A673 (cell line): ENCODE measurements around the gene LNPK. TPM values are rescaled to one million over a fixed set of nuclear protein-coding genes. Genes with fewer than 3 reads are reported as not detected.
"Not testable (repeated sequence)": the region's sequence is repeated elsewhere in the genome, so short reads cannot be mapped to it uniquely, and the experiment has no call there.

ENCODE experiments used
- BruUV-seq: library from RNA; stranded (reverse); fragments of 400-500 nt; replicated peaks from 2 replicates; lab custom pipeline; 2021; lab: Mats Ljungman, UMichigan
- CTCF ChIA-PET: fragments of 300-600 bp; sonication (Branson Sonifier 250); formaldehyde crosslinking; loops from one replicate; lab custom pipeline; 2022; ENCODE audit warnings: antibody characterized with exemption; lab: Charles Lee
- POLR2A ChIA-PET: fragments of 300-600 bp; sonication (Branson Sonifier 250); formaldehyde crosslinking; loops from one replicate; lab custom pipeline; 2022; ENCODE audit warnings: antibody characterized with exemption; ENCODE audit not compliant: low non-redundant PET; lab: Charles Lee
- DNase-seq: peaks from one replicate; pipeline ENCODE4 v3.0.0-alpha.2; 2015; ENCODE audit warnings: low spot score
- H3K27ac ChIP-seq: fragments of 200-600 bp; sonication (generic); 2 replicates; pipeline ENCODE4 v1.5.1; 2016; ENCODE audit warnings: mixed run types, low read depth, mild to moderate bottlenecking, mixed read lengths, antibody characterized with exemption, low read length; ENCODE audit not compliant: poor library complexity, severe bottlenecking
- H3K27me3 ChIP-seq: fragments of 200-600 bp; sonication (generic); replicated peaks from 2 replicates; pipeline ENCODE4 v1.6.1; 2017; ENCODE audit warnings: mixed run types, low read depth, mild to moderate bottlenecking, mixed read lengths, antibody characterized with exemption, low read length; ENCODE audit not compliant: insufficient read depth, poor library complexity
- H3K36me3 ChIP-seq: fragments of 200-600 bp; sonication (generic); 2 replicates; pipeline ENCODE4 v1.6.1; 2016; ENCODE audit warnings: mixed run types, mild to moderate bottlenecking, mixed read lengths, antibody characterized with exemption, low read length; ENCODE audit not compliant: insufficient read depth, poor library complexity, severe bottlenecking
- H3K4me1 ChIP-seq: fragments of 200-600 bp; sonication (generic); 2 replicates; pipeline ENCODE4 v1.6.1; 2017; ENCODE audit warnings: mixed run types, mild to moderate bottlenecking, mixed read lengths, antibody characterized with exemption, low read length; ENCODE audit not compliant: insufficient read depth, poor library complexity, severe bottlenecking
- H3K4me3 ChIP-seq: fragments of 200-600 bp; sonication (generic); 2 replicates; pipeline ENCODE4 v1.5.1; 2016; ENCODE audit warnings: low read depth, mixed run types, mild to moderate bottlenecking, mixed read lengths, low read length; ENCODE audit not compliant: poor library complexity, severe bottlenecking
- H3K9me3 ChIP-seq: fragments of 200-600 bp; sonication (generic); 2 replicates; pipeline ENCODE4 v1.6.1; 2016; ENCODE audit warnings: mixed run types, low read depth, mild to moderate bottlenecking, mixed read lengths, antibody characterized with exemption, low read length; ENCODE audit not compliant: poor library complexity, severe bottlenecking
- EZH2 ChIP-seq: fragments of 200-600 bp; sonication (generic); IDR thresholded peaks from 2 replicates; pipeline ENCODE4 v1.6.1; 2017; ENCODE audit warnings: borderline replicate concordance, low read depth, mild to moderate bottlenecking, mixed read lengths, antibody characterized with exemption, low read length; ENCODE audit not compliant: poor library complexity, severe bottlenecking
- intact Hi-C: fragments of 100-400 bp; cut with micrococcal nuclease; formaldehyde crosslinking; loops from one replicate; pipeline ENCODE4 v1.10.0; 2022; ENCODE audit not compliant: unreplicated experiment
- total RNA-seq: library from RNA; stranded (reverse); gene quantifications from 2 replicates; pipeline ENCODE4 v1.2.3, GENCODE V29; 2021
- TF ChIP-seq, protein P1 (sequence below): fragments of 300-800, 200-600 bp; sonication (generic); conservative IDR thresholded peaks from 2 replicates; pipeline ENCODE4 v1.5.1; 2017; ENCODE audit warnings: low read depth, mild to moderate bottlenecking, antibody characterized with exemption, low read length, moderate library complexity, mixed read lengths

Gene LNPK
- total RNA-seq, 1 experiment from 2014 or later, result 46.6 TPM

DNA sequence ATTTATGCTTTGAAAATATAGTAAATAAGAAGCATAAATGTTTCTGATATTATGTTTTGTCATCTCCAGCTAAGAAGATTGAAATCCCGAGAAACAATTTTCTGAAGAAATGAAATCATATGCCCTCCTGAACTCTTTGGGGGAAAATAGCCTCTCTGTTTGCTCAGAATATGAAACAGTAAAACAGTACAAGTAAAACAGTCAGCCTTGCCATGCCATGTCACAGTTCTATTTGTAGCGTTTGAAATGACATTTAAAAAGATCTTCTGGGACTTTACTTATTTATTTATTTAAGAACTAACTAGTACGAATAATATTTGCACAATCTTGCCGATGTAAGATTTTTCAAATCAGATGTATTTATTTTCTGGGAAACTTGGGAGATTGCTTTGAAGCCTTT is 98.0 kb downstream of the LNPK start:
- Histone ChIP-seq H3K4me3 (no peak overlapping the region), H3K27me3 (peaks cover 19% of the 10 kb centered on the region), H3K27ac (no peak overlapping the region), H3K4me1 (no peaks in the 10 kb centered on the region), H3K36me3 (no peaks in the 10 kb centered on the region), H3K9me3 (no peaks in the 10 kb centered on the region)
- DNase-seq, result no peak
- ChIA-PET CTCF (no interaction called here), POLR2A (no interaction called here)
- TF ChIP-seq, protein P1, sequence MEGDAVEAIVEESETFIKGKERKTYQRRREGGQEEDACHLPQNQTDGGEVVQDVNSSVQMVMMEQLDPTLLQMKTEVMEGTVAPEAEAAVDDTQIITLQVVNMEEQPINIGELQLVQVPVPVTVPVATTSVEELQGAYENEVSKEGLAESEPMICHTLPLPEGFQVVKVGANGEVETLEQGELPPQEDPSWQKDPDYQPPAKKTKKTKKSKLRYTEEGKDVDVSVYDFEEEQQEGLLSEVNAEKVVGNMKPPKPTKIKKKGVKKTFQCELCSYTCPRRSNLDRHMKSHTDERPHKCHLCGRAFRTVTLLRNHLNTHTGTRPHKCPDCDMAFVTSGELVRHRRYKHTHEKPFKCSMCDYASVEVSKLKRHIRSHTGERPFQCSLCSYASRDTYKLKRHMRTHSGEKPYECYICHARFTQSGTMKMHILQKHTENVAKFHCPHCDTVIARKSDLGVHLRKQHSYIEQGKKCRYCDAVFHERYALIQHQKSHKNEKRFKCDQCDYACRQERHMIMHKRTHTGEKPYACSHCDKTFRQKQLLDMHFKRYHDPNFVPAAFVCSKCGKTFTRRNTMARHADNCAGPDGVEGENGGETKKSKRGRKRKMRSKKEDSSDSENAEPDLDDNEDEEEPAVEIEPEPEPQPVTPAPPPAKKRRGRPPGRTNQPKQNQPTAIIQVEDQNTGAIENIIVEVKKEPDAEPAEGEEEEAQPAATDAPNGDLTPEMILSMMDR, result no peak
- TF ChIP-seq EZH2, result no peak
- no TSS peak for BruUV-seq
- intact Hi-C loops, result no loop called here

DNA sequence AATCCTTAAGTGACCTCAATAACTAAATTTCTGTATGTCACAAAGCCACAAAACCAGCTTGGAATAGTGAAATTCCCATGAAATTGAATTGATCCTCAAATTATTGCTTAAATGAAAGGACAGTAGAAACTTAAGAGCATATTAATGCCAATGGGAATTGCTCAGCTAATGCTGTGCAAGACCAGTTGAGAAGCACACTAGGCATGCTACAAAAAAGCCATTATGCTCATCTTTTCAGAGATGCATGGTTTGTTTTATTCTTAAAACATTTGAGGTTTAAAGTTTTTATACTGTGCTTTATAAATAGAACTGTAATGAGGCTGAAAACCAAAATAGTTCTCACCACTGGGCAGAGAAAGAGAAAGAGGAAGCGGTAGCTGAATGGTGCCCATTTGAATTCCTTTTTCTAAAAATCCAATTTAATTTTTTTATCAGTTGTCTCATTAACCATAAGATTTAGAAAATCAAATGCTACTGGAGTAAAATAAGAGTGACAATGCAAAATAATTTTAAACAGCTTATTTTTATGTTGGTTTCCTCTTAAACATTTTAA is 98.6 kb downstream of the LNPK start:
- Histone ChIP-seq H3K4me1 (no peaks in the 10 kb centered on the region), H3K4me3 (no peak overlapping the region), H3K27ac (no peak overlapping the region), H3K27me3 (peaks cover 16% of the 10 kb centered on the region), H3K9me3 (no peaks in the 10 kb centered on the region), H3K36me3 (no peaks in the 10 kb centered on the region)
- no peak for DNase-seq
- TF ChIP-seq, protein P1, result no peak
- TF ChIP-seq EZH2, result no peak
- POLR2A ChIA-PET, result no interaction called here
- intact Hi-C loops, result no loop called here
- no TSS peak for BruUV-seq
- CTCF ChIA-PET, result no interaction called here

DNA sequence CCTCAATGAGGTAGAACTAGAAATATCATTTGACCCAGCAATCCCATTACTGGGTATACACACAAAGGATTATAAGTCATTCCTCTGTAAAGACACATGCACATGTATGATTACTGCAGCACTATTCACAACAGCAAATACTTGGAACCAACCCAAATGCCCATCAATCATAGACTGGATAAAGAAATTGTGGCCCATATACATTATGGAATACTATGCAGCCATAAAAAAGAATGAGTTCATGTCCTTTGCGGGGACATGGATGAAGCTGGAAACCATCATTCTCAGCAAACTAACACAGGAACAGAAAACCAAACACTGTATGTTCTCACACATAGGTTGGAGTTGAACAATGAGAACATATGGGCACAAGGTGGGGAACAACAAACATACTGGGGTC is 106.1 kb downstream of the LNPK start:
- H3K4me1 ChIP-seq, H3K27me3 ChIP-seq, DNase-seq, BruUV-seq, H3K4me3 ChIP-seq, POLR2A ChIA-PET, H3K27ac ChIP-seq, H3K36me3 ChIP-seq, CTCF ChIA-PET, intact Hi-C loops, H3K9me3 ChIP-seq: not testable (repeated sequence)

DNA sequence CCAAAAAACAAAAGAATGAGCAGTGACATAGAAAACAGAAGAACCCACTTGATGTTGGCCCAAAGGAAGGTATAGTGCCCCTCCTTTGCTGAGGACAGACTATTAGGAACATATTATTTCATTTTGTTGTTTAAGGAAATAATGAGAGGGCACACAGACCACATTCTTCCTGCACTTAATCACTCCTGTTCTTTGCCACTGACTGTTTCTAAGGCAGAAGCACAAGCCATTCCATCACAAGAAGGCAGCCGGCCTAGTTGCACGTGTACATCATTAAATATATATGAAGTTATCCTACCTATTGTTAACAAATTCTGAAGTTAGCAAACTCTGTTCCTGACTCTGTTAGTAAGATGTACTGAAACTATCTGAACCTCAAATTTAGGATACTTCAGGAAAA is 110.0 kb downstream of the LNPK start:
- H3K27me3 ChIP-seq, result no peaks in the 10 kb centered on the region
- ChIA-PET POLR2A (no interaction called here), CTCF (no interaction called here)
- no peak for DNase-seq
- no peaks in the 10 kb centered on the region for H3K9me3 ChIP-seq
- no peak overlapping the region for H3K4me3 ChIP-seq
- no peaks in the 10 kb centered on the region for H3K4me1 ChIP-seq
- TF ChIP-seq EZH2, result no peak
- TF ChIP-seq, protein P1, result no peak
- no peak overlapping the region for H3K27ac ChIP-seq
- BruUV-seq, result no TSS peak
- intact Hi-C loops, result no loop called here
- no peaks in the 10 kb centered on the region for H3K36me3 ChIP-seq
